K562 (cell line): ENCODE results near the gene MDK. TPM values are rescaled to one million over a fixed set of nuclear protein-coding genes. Genes with fewer than 3 reads are reported as not detected.

Experiments
- ATAC-seq: fragments of 200-7000 bp; cut with Tn5 transposase; 3 replicates; pipeline ENCODE4 v1.9.1; 2020; ENCODE audit warnings: moderate library complexity
- BruUV-seq: library from RNA; stranded (reverse); fragments of 400-500 nt; replicated peaks from 2 replicates; lab custom pipeline; 2021; lab: Mats Ljungman, UMichigan
- CTCF ChIA-PET: fragments of 300-600 bp; formaldehyde crosslinking; extraction: SDS; loops from one replicate; lab custom pipeline; 2021; ENCODE audit warnings: low intra/inter-chr PET ratio; lab: Yijun Ruan, JAX
- POLR2A ChIA-PET: fragments of 300-600, 350-650 bp; sonication (Branson Sonifier 250); formaldehyde crosslinking; extraction: SDS; loops from one replicate; lab custom pipeline; 2021; ENCODE audit warnings: antibody characterized with exemption, inconsistent platforms; lab: Yijun Ruan, JAX
- DNase-seq, 4 experiments: peaks; one replicate each; pipeline versions ENCODE4 v3.0.0 to v3.0.0-alpha.2; 2011 to 2018; ENCODE audit warnings: low spot score in 3 of 4, mixed read lengths in 3 of 4; ENCODE audit errors: extremely low read depth in 1 of 4
- FAIRE-seq: peaks from 2 replicates; lab custom pipeline; 2011; peaks lifted over from hg19 to GRCh38; lab: Jason Lieb, UNC
- H2AFZ ChIP-seq: 2 replicates; pipeline ENCODE4 v1.6.0; 2011; ENCODE audit warnings: low read depth, low read length, control low read depth, inconsistent platforms
- H3K27ac ChIP-seq: fragments of 200-600 bp; 3 replicates; pipeline ENCODE4 v1.8.0; 2011; ENCODE audit warnings: low read depth, mild to moderate bottlenecking, control low read depth, inconsistent platforms, low read length, moderate library complexity, mixed read lengths; ENCODE audit errors: extremely low read depth
- H3K27me3 ChIP-seq, 2 experiments: fragments of 300-600 bp in 1 of 2; 2 replicates in 1 of 2; 3 replicates in 1 of 2; pipeline versions ENCODE4 v1.6.0 to v1.8.0; 2011; ENCODE audit warnings: inconsistent platforms in 2 of 2, low read length in 2 of 2, mild to moderate bottlenecking in 1 of 2, mixed read lengths in 1 of 2, moderate library complexity in 1 of 2; ENCODE audit not compliant: control insufficient read depth in 2 of 2, insufficient read depth in 2 of 2
- H3K36me3 ChIP-seq: fragments of 300-600 bp; 3 replicates; pipeline ENCODE4 v1.8.0; 2011; ENCODE audit warnings: mild to moderate bottlenecking, low read length, inconsistent platforms; ENCODE audit not compliant: control insufficient read depth, insufficient read depth
- H3K4me1 ChIP-seq, 2 experiments: fragments of 200-600 bp in 1 of 2; replicated peaks in 1 of 2; 2 replicates in 1 of 2; 3 replicates in 1 of 2; pipeline versions ENCODE4 v1.5.1 to v1.8.0; 2011; ENCODE audit warnings: inconsistent platforms in 2 of 2, low read length in 2 of 2, mild to moderate bottlenecking in 1 of 2, mixed read lengths in 1 of 2, moderate library complexity in 1 of 2; ENCODE audit not compliant: control insufficient read depth in 2 of 2, insufficient read depth in 2 of 2
- H3K4me2 ChIP-seq: 2 replicates; pipeline ENCODE4 v1.6.1; 2011; ENCODE audit warnings: low read length, control low read depth, inconsistent platforms, mixed read lengths; ENCODE audit not compliant: insufficient read depth
- H3K4me3 ChIP-seq: fragments of 200-600 bp; sonication (generic), shearing (Covaris generic); 2 replicates; pipeline ENCODE4 v1.5.1; 2016; ENCODE audit warnings: control low read depth, inconsistent platforms
- H3K79me2 ChIP-seq: fragments of 200-600 bp; 3 replicates; pipeline ENCODE4 v1.8.0; 2011; ENCODE audit warnings: low read length, inconsistent platforms; ENCODE audit not compliant: control insufficient read depth, insufficient read depth
- H3K9ac ChIP-seq, 2 experiments: 2 replicates each; pipeline versions ENCODE4 v1.6.0 to v1.6.1; 2011; ENCODE audit warnings: low read depth in 2 of 2, low read length in 2 of 2, control low read depth in 1 of 2, inconsistent platforms in 1 of 2, mild to moderate bottlenecking in 1 of 2, mixed read lengths in 1 of 2; ENCODE audit not compliant: insufficient read depth in 1 of 2
- H3K9me1 ChIP-seq: one replicate; pipeline ENCODE4 v1.6.0; 2011; ENCODE audit warnings: inconsistent platforms, mild to moderate bottlenecking, low read length, moderate library complexity; ENCODE audit not compliant: control insufficient read depth, insufficient read depth
- H3K9me3 ChIP-seq: replicated peaks from 2 replicates; pipeline ENCODE4 v1.5.1; 2011; ENCODE audit warnings: low read depth, low read length, inconsistent platforms; ENCODE audit not compliant: control insufficient read depth, insufficient read depth
- H4K20me1 ChIP-seq: replicated peaks from 2 replicates; pipeline ENCODE4 v1.6.1; 2011; ENCODE audit warnings: low read length, inconsistent platforms, mixed read lengths; ENCODE audit not compliant: control insufficient read depth, insufficient read depth
- ARNT ChIP-seq, 2 experiments: fragments of 450-650 bp; IDR thresholded peaks; 2 replicates each; pipeline ENCODE4 v1.6.1; 2016; ENCODE audit warnings: mild to moderate bottlenecking in 1 of 2
- CHAMP1 ChIP-seq: fragments of 450-650 bp; IDR thresholded peaks from 2 replicates; pipeline ENCODE4 v1.6.1; 2016; ENCODE audit warnings: mild to moderate bottlenecking
- HMGXB4 ChIP-seq: sonication (generic); formaldehyde crosslinking; IDR thresholded peaks from 2 replicates; pipeline ENCODE4 v1.8.1; 2023; ENCODE audit warnings: mild to moderate bottlenecking, missing genetic modification reagents
- NFIC ChIP-seq: fragments of 450-650 bp; IDR thresholded peaks from 2 replicates; pipeline ENCODE4 v1.6.1; 2017; ENCODE audit warnings: mild to moderate bottlenecking, inconsistent platforms
- NFIX ChIP-seq: fragments of 250-450 bp; sonication (Bioruptor Pico); IDR thresholded peaks from 2 replicates; pipeline ENCODE4 v1.4.0; 2020; ENCODE audit warnings: low read depth, mild to moderate bottlenecking, moderate library complexity
- POLR2AphosphoS5 ChIP-seq: IDR thresholded peaks from 2 replicates; pipeline ENCODE4 v1.6.1; 2011; ENCODE audit warnings: mild to moderate bottlenecking, low read depth, low read length, moderate library complexity; ENCODE audit not compliant: control insufficient read depth, insufficient read depth
- WGBS: fragments of 100-300 bp; shearing (Covaris generic); methylation state at CpG from one replicate; pipeline ENCODE4 v1.1.6; 2016; ENCODE audit warnings: low coverage, mixed read lengths; ENCODE audit not compliant: insufficient coverage; ENCODE audit errors: missing lambda C conversion rate; 5-methylcytosine and 5-hydroxymethylcytosine counted together
- in situ Hi-C: fragments of 300-500 bp; cut with MboI; formaldehyde crosslinking; loops from 4 replicates; pipeline ENCODE4 v1.15.0; 2018; ENCODE audit warnings: inconsistent platforms, mixed read lengths
- intact Hi-C: fragments of 100-400 bp; cut with micrococcal nuclease; formaldehyde crosslinking; loops from 2 replicates; pipeline ENCODE4 v1.14.2; 2022
- polyA plus RNA-seq, 8 experiments: library from polyadenylated mRNA; depleted of rRNA in 4 of 8; stranded (reverse) in 5 of 8; unstranded in 3 of 8; fragments of >200 nt; fragmentation: Nextera tagmentation in 2 of 8; fragmentation: Illumina TruSeq in 1 of 8; extraction: Ambion mirVana in 2 of 8; extraction: Trizol in 1 of 8; gene quantifications; 2 replicates each; pipeline versions ENCODE4 v1.2.1 to v1.2.3, GENCODE V29; 2011 to 2014; ENCODE audit warnings: inconsistent platforms in 1 of 8, missing spikeins in 1 of 8
- total RNA-seq, 7 experiments: library from RNA; depleted of rRNA in 6 of 7; stranded (reverse); fragments of >200 nt in 6 of 7; fragmentation: Illumina TruSeq in 2 of 7; extraction: Trizol in 2 of 7; gene quantifications; 2 replicates each; pipeline versions ENCODE4 v1.2.1 to v1.2.3, GENCODE V29; 2011 to 2021; ENCODE audit warnings: low replicate concordance in 1 of 7

The MDK gene
- total and polyA plus RNA-seq, 9 of the 15 experiments (the other 6 are each of a cell fraction or from before 2014, with no cell fraction given) = 20.7 to 700 (median 350) TPM

- BruUV-seq = no TSS peak
- no peaks in the 10 kb centered on the region for H3K9me1 ChIP-seq
- H3K27me3 ChIP-seq = no peaks in the 10 kb centered on the region
- no peak overlapping the region for H2AFZ ChIP-seq
- in situ Hi-C loops (no loop called here), intact Hi-C loops (no loop called here)
- H3K4me3 ChIP-seq = no peak overlapping the region
- FAIRE-seq (no peak), ATAC-seq (no peak), DNase-seq (no peak)
- no peak overlapping the region for H3K27ac ChIP-seq
- POLR2A ChIA-PET = interaction anchor here (0.6 to 2.0 kb wide), 4 partner anchors 11 to 20 kb away, joined by 3 to 5 read pairs (median 4); no protein-coding TSS in a partner anchor
- no peaks in the 10 kb centered on the region for H3K9me3 ChIP-seq
- H3K4me1 ChIP-seq = no peaks in the 10 kb centered on the region
- peaks cover 39% of the 10 kb centered on the region; the same call in 2 of the 3 replicates for H3K36me3 ChIP-seq
- no peaks in the 10 kb centered on the region for H3K79me2 ChIP-seq
- no peaks in the 10 kb centered on the region; the same call in 1 of the 2 replicates for H4K20me1 ChIP-seq
- WGBS = 89% methylated on average over 6 of the region's 6 CpGs
- no peak overlapping the region for H3K9ac ChIP-seq
- TF ChIP-seq POLR2AphosphoS5 (no peak), NFIX (peak; percentile 52), ARNT (IDR thresholded peaks at IDR 0.05) (no peak), HMGXB4 (no peak), NFIC (peak; percentile 94), CHAMP1 (no peak)
- H3K4me2 ChIP-seq = no peak overlapping the region
- CTCF ChIA-PET = no interaction called here
These were observed 27.0 kb downstream of the MDK start for GRCh38 chr11:46408407-46408986.
